Right lung (tissue), 5 donors: ENCODE results near the gene FADS2. TPM values are rescaled to one million over a fixed set of nuclear protein-coding genes. Genes with fewer than 3 reads are reported as not detected.

Experiments
- DNase-seq, 2 donors: peaks; one replicate each; pipeline ENCODE4 v3.0.0-alpha.2; 2013
- polyA plus RNA-seq, 5 donors: library from polyadenylated mRNA; unstranded; fragments of 120-200 nt; gene quantifications; one replicate each; pipeline versions ENCODE4 v1.2.1 to v1.2.3, GENCODE V29; 2013; ENCODE audit warnings: inconsistent platforms in 1 of 5, low replicate concordance in 1 of 5; ENCODE audit not compliant: insufficient read length in 5 of 5, insufficient read depth in 1 of 5

FADS2 gene
- polyA plus RNA-seq, 5 donors, result 47.7 to 120 (median 74.9) TPM

DNA sequence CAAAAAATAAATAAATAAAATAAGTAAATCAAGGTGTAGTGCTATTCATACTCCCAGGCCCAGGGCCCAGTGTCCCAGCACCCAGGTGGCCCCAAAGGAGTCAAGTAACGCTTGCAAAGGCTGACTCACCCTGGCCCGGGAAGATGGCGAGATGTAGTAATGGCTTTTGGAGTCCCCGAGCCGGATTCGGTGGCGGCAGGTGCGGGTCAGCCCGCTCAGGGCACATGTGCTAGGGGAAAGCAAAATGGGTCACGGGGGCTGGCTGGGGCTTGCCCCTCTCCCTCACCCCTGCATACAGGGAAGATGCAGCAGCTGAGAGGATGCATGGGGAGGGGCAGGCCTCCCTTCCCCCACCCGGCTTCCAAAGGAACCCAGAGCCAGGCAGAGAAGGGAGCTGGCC lies 74.2 kb downstream of the FADS2 start:
- DNase-seq, result no peak

GRCh38 chr11:61903845-61904244 lies 75.7 kb downstream of the FADS2 start:
- DNase-seq, result no peak

DNA sequence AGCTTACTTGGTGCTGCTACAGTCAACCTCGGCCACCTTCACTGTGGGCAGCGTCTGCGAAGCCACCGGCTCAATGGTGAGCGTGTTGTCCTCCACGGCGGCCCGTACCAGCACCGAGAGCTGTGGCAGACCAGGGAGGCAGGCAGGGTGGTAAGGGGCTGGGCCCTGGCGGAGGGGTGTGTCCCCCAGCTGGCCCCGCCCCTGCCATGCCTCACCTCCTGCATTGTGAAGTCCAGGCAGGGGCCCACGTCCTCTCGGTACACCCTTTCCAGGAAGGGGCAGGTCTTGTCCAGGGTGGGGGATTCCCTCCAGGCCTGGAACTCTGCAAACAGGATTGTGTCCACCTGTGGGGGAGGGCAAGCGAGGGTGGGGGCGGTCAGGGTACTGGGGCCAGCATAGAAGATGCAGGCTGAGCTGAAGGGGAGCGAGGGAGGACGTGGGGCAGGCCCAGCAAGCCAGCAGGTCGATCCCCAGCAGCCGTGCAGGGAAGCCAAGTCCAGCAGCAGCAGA lies 76.5 kb downstream of the FADS2 start:
- DNase-seq, result no peak

DNA sequence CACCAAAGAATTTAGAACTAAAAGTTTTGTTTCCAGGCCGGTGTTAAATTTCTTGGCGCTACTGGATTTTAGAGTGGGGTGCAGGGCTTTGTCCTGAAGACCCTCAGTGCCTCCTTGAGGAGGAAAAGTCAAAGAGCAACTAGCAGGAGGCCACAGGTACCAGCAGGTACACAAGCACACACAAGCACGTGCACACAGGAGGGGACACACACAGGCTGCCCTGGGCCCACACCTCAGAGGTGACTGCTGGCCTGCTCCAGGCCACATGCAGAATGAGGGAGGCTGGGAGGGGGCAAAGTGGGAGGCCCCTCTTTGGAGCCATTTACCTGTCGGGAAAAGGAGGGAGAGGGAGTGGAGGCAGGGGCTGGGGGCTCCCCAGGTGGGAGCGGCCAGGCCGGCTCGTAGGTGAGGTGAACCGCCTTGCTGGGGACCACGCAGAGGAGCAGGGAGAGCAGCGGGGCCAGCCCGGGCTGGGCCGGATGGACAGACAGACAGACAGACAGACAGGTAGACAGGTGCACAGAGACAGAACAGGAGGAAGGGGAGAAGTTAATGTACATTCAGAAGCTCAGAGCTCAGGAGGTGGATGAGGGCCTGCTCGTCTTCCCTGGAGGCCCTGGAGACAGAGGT lies 77.1 kb downstream of the FADS2 start:
- DNase-seq, result no peak

- no peak for DNase-seq
Observed at GRCh38 chr11:61905801-61906521, 77.9 kb downstream of the FADS2 start.

DNA sequence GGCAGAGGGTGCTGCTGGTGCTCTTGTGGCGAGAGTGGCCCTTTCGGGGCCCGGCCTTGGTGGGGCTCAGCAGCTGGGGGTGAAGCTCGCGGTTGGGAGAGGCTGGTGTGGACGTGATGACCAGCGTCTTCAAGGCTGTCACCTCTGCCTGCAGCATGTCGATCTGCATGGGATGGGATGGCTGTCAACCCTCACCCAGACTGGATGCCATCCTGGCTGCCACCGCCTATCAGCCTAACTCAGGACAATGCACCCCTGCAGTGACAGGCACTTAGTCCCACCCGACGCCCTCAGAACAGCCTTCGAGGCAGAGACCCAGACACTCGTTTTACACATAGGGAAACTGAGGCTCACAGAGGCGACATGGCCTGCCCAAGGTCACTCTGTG lies 78.4 kb downstream of the FADS2 start:
- DNase-seq, result no peak

DNA sequence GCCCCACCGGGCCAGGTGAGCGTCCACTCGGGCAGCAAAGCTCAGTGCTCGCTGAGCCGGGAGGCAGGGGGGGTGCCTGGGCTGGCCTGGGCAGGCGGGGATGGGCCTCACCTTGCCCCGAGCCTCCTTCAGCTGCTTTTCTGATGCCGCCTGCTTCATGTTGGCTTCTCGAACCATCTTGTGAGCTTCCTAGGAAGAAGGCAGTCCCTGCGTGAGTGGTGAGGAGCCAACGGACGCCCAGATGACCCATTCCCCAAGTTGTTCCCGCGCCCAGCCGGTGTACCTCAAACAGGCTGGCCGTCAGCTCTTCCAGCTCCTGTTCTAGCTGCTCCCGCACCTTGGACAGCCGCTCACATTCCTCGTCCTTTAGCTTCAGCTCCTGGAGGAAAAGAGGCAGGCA lies 79.2 kb downstream of the FADS2 start:
- no peak for DNase-seq

DNA sequence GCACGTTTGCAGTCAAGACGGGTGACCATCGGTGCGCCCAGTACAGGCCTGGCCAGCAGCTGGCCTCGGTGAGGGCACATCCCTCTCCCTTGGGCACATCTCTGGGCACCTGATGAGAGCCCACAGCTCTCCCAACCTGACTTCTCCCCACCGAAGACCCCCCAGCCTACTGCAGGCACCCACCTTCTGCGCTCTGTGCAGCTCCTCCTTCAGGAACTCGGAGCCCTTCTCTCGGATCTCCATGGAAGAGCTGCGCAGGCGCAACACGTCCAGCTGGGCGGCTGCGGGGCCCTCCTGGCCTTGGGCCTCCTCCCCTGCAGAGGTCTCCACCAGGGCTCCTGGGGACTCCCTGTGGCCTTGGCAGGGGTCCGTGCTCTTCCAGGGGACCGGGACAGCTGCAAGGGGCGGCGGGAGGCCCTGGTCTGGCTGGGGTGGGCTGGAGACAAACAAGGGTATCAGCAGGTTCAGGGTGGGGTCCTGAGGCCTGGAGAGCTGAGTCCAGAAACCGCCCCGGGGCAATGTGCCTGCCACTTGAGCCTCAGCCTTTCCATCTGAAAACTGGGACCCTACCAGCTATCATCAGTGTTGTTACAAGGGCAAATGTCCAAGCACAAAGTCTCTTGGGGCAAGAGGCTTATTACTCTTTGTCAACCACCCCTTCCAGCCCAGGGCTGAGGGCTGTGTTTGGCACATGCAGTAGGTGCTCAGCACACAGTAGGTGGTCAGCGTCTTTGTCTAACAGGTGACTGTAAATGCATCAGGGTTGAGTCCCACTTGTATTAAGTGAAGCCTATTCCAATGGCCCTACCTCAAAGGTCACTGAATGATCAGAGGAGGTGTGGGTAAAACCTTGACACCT lies 80.0 kb downstream of the FADS2 start:
- no peak for DNase-seq

- DNase-seq, result peak; percentile 57 to 60
Observed at GRCh38 chr11:61908730-61909316, 80.7 kb downstream of the FADS2 start.

DNA sequence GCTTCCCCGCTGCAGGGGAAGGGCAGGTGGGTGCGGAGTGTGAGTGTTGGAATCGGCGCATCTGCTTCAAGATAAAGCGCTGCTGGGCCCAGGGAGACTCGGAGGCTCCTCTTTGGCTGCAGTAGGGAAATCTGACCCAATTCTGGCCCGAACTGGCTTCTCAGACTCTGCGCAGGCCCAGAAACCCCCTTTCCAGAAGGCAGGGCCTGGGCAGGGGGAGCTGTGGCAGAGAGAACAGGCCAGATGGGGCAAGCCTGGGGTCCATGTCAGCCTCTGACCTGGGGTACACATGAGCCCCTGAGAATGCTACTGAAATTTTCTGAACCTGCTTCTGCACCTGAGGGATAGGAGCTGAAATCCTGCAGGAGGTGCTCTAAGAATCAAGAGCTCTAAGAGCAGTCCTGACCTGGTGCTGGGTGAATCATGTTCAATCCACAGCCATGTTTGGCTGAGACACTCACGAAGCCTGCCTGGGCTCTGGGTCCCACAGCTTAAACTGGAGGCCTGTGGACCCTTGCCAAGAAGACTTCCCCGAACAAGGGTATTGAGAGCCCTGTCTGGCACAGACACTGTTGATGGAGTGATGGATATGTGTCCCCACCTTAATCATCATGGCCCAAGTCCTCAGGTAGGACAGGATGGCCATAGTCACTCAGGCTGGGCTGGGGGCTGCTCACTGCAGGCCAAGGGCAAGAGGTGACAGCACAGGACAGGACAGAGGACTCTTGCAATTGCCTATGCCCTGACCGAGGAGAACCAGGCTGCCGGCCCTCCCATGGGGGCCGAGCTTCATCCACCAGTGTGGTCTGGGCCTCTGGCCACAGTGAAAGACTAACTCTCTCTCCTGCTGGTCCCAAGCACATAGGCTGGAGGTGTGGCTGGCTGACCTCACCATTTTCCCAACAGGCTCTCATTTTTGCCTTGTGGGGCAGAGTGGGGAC lies 82.4 kb downstream of the FADS2 start:
- DNase-seq, result no peak

GRCh38 chr11:61911128-61911700 lies 83.1 kb downstream of the FADS2 start:
- DNase-seq, result no peak

DNA sequence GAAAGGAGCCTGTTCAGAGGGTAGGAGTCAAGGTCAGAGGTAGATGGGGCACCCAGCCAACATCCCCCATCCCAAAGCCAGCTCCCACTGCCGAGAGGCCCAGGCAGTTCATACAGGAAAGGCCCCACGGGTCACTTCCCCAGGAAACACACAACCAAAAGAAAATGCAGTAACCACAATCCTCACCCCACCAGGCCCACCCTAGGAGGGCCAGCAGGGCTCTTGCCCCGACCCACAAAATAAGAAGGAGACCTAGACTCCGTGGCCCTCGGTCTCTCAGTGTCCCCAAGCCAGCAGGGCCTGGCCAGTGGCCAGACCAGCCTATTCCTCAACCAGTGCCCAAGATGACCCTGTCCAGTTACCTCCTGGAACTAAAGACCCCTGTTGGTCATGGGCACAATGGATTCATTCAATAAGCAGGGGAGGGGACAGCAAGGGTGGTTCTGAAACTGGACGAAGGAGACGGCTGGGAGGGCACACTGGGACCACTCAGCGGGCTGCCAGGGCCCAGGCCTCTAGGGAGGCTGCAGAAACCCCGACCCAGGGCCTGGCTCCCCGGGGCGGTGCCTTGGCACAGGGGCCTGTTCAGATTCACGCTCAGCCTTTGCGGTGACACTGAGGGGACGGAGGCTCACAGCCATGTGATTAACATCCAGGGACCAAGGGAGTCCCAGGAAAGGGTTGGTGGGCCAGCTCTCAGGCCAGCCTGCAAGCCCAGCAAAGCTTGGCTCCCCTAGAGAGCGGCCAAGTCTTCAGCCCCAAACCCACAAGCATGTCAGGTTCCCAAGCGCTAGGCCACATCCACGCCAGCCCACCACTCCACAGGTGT lies 83.8 kb downstream of the FADS2 start:
- DNase-seq, result no peak

GRCh38 chr11:61912530-61912898 lies 84.4 kb downstream of the FADS2 start:
- DNase-seq, result no peak

GRCh38 chr11:61912991-61913698 lies 85.0 kb downstream of the FADS2 start:
- DNase-seq, result no peak

GRCh38 chr11:61913699-61914395 lies 85.7 kb downstream of the FADS2 start:
- DNase-seq, result no peak

- no peak for DNase-seq
Observed at GRCh38 chr11:61914471-61915171, 86.5 kb downstream of the FADS2 start.

DNA sequence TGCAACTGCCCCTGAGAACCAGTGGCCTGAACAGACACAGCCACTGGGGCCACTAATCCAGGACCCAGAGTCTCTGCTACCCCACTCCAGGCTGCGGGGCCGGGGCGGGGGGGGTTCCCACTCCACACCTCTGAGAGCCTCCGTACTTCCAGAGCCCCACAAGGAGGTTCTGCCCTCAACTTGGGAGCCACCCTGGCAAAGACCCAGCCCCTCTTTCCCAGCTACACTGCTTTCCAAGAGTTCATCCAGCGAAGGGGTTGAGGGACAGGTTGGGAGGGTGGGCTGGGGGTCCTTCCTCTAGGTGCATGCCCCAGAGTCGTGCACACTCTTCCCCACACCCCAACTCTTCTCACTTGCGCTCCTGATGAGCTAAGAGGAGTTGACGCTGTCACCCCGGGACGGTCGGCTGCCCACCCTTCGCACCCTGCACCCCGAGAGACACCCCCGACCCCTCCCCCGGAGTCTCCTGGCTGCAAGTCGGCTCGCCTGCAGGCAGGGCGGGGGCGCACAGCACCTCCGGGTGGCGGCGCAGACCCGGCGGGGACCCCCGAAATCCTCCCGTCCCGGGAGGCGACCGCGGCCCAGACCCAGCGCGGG lies 88.7 kb downstream of the FADS2 start:
- no peak for DNase-seq
